ENCODE measurements around the gene LIPC.

DNA sequence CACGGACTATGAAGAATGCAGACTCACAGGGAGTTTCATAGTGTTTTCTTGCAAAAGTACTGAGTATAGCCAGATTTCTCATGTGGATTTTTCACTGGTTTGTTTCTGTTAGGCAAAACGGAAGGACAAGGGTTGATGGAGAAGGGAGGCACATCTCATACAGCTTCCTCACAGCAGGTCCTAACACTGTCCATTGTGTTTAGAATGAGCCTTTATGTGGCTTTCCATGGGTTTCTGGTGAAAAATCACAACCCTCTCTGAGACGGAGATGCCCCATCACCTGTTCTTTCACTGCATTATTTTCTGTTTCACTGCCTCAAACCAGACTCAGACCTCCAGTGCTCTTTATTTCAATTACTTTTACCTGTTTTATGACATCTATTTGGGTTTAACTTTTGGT is 25.0 kb upstream of the LIPC start:
- TF ChIP-seq EHMT2 (IDR thresholded peaks at IDR 0.05; ENCODE audit: low read depth) (no peak), EP300 (IDR thresholded peaks at IDR 0.05) (no peak)
